Activated T-helper 17 cell treated with anti-CD3 and anti-CD28 coated beads, Interleukin-2, amount 50 U/mL, for 72 hours (primary cell): ENCODE measurements around the gene KDM5A. TPM values are rescaled to one million over a fixed set of nuclear protein-coding genes. Genes with fewer than 3 reads are reported as not detected.
"Not testable (repeated sequence)": the region's sequence is repeated elsewhere in the genome, so short reads cannot be mapped to it uniquely, and the experiment has no call there.

Source experiments
- ATAC-seq: fragments of 150-1000 bp; cut with Tn5 transposase; replicated peaks from 2 replicates; pipeline ENCODE4 v1.10.0; 2021; ENCODE audit warnings: mild to moderate bottlenecking, moderate library complexity
- H3K27ac Mint-ChIP-seq: one replicate; pipeline ENCODE4 v1.8.0; 2022; ENCODE audit warnings: mixed read lengths
- H3K27me3 Mint-ChIP-seq: one replicate; pipeline ENCODE4 v1.8.0; 2022; ENCODE audit warnings: mixed read lengths
- H3K36me3 Mint-ChIP-seq: one replicate; pipeline ENCODE4 v1.8.0; 2022; ENCODE audit warnings: low read depth, mild to moderate bottlenecking, mixed read lengths
- H3K4me1 Mint-ChIP-seq: one replicate; pipeline ENCODE4 v1.8.0; 2022; ENCODE audit warnings: mixed read lengths
- H3K4me3 Mint-ChIP-seq: one replicate; pipeline ENCODE4 v1.8.0; 2022; ENCODE audit warnings: mild to moderate bottlenecking, mixed read lengths
- H3K9me3 Mint-ChIP-seq: one replicate; pipeline ENCODE4 v1.8.0; 2022; ENCODE audit warnings: mixed read lengths
- total RNA-seq, 2 donors: library from RNA; stranded (reverse); gene quantifications; one replicate each; pipeline ENCODE4 v1.2.3, GENCODE V29; 2022

Gene KDM5A
- total RNA-seq, 2 donors from 2014 or later = 62.5 to 82.1 TPM

DNA sequence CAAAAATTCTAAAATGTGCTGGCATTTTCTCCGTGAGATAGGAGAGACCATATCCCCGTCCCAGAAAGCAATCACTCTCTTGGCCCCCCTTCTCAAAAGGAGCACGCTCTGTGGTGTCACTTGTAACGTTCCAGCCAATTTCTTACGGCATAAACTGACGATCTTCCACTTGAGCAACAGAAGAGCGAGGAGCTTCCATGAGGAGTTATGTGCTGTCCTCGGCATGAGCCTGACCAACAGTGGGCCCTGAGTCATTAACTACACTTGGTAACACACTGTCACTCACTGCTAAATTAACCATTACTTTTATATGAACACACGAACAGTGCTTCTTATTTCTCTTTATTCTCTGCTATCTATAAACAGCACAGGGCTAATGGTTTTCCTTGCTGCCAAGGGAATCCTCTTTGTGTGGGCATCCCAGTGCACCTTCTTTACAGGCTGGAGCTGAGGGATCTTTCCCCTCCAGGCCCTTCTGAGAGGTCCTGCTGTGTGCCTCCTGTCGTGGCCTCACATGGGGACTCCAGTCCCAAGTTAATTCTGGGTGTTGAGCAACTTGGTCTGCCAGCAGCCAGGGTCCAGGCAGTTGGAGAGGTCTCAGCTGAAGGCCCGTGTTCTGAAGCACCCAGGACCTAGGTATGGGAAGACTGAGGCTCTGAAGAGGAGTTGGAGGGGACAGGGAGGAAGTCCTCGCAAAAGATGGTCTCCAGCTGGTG lies 135.8 kb downstream of the KDM5A start:
- ATAC-seq = no peak
- H3K4me3 Mint-ChIP-seq = no peak overlapping the region
- no peak overlapping the region for H3K27ac Mint-ChIP-seq
- no peaks in the 10 kb centered on the region for H3K9me3 Mint-ChIP-seq
- H3K27me3 Mint-ChIP-seq = peaks cover 25% of the 10 kb centered on the region
- no peaks in the 10 kb centered on the region for H3K4me1 Mint-ChIP-seq
- H3K36me3 Mint-ChIP-seq = no peaks in the 10 kb centered on the region

DNA sequence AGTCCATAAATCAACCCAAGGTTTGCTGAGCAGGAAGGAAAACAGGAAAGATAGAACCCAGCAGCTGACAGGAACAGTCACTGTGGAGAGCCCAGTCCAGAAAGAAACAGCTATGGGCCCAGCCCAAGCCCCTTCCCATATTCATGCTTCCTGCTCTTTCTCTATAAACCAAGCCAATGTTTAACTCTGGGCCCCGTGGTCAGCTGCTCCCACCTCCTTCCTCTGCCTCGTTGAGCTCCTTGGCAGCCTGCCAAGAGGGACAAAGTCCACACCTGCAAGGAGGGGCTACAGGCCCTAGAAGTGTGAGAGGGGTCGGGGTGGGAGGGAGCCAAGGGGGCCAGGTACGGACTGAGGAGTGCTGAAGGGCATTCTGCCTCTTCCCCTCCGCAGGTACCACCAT lies 136.5 kb downstream of the KDM5A start:
- no peak for ATAC-seq

DNA sequence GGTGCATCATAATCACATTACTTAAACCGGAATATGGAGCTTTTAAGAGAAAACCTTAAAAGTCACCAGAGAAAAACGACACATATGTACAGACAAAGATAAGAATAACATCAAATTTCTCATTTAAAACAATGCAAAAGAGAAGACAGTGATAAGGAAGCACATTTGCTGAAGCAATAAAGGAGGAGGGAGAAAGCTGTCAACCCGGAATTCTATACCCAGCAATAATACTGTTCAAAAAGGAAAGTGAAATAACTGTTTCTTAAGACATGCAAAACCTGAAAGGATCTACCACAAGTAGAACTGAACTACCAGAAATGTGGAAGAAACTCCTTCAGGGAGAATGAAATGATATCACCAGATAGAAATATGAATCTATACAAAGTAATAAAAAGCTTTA lies 141.8 kb downstream of the KDM5A start:
- ATAC-seq = no peak
- H3K4me1 Mint-ChIP-seq = no peaks in the 10 kb centered on the region
- H3K27me3 Mint-ChIP-seq = peaks cover 21% of the 10 kb centered on the region
- H3K4me3 Mint-ChIP-seq = no peak overlapping the region
- no peaks in the 10 kb centered on the region for H3K36me3 Mint-ChIP-seq
- H3K27ac Mint-ChIP-seq = no peak overlapping the region
- peaks cover 5% of the 10 kb centered on the region for H3K9me3 Mint-ChIP-seq

More for the DNA sequence above, 136.5 kb downstream of the KDM5A start:
- H3K36me3 Mint-ChIP-seq = no peaks in the 10 kb centered on the region
- peaks cover 23% of the 10 kb centered on the region for H3K27me3 Mint-ChIP-seq
- peaks cover 5% of the 10 kb centered on the region for H3K9me3 Mint-ChIP-seq
- H3K27ac Mint-ChIP-seq = no peak overlapping the region
- H3K4me1 Mint-ChIP-seq = no peaks in the 10 kb centered on the region
- no peak overlapping the region for H3K4me3 Mint-ChIP-seq

DNA sequence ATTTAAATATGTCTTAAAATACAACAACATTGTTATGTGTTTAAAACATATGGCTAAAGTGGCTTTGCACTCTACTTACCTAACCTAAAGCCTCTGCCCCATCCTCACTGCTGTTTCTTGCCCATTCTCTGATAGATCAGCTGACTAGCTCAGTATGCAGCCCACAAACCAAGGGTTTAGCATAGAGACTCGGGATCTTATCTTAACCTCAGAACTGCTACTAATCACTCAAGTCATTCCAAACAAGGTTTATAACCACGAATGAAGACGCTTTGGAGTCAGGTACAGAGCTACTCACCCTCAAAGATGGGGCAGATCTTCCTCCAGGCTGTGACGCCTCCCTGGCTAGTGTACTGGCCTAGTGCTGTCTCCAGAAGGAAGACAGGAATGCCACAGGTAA lies 145.7 kb downstream of the KDM5A start:
- no peak for ATAC-seq
- Mint-ChIP-seq H3K27ac (no peak overlapping the region), H3K36me3 (no peaks in the 10 kb centered on the region), H3K4me1 (no peaks in the 10 kb centered on the region), H3K4me3 (no peak overlapping the region), H3K27me3 (peaks cover 37% of the 10 kb centered on the region), H3K9me3 (peaks cover 5% of the 10 kb centered on the region)

DNA sequence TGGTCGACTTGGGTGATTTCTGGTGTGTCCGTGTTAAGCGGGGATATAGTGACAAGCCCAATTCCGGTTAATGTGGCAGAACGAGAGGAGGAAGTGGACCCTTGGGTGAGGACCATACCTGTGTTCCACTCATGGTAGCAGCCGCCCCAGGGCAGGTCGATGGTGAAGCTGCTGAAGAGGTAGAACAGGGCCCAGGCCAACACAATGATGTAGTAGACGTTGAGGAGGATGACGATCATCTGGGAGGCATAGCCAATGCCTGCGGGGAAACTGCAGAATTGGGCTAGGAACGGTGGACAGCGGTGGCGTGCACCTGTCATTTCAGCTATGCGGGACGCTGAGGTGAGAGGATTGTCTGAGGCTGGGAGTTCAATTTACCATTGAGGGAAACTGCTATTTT lies 146.6 kb downstream of the KDM5A start:
- no peaks in the 10 kb centered on the region for H3K9me3 Mint-ChIP-seq
- no peak for ATAC-seq
- H3K27ac Mint-ChIP-seq = no peak overlapping the region
- H3K36me3 Mint-ChIP-seq = no peaks in the 10 kb centered on the region
- H3K4me1 Mint-ChIP-seq = no peaks in the 10 kb centered on the region
- H3K27me3 Mint-ChIP-seq = peaks cover 32% of the 10 kb centered on the region
- H3K4me3 Mint-ChIP-seq = no peak overlapping the region

DNA sequence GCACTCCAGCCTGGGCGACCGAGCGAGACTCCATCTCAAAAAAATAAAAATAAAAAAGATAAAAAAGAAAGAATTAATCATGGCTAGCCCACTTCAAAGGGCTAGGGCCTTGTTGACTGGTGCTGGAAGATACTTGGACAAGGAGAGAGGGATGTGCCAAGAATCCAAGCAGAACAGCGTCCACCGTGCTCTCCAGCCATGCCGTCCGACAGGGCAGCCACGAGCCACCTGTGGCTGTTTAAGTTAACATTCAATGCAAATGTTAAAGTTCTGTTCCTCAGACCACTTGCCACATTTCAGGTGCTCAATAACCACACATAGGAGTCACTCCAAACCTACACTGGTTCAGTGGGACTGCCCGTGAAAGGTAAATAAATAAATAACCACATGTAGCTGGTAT lies 147.9 kb downstream of the KDM5A start:
- Mint-ChIP-seq H3K4me3 (no peak overlapping the region), H3K9me3 (peaks cover 4% of the 10 kb centered on the region), H3K36me3 (no peaks in the 10 kb centered on the region), H3K4me1 (no peaks in the 10 kb centered on the region), H3K27ac (no peak overlapping the region), H3K27me3 (peaks cover 32% of the 10 kb centered on the region)
- ATAC-seq = no peak

DNA sequence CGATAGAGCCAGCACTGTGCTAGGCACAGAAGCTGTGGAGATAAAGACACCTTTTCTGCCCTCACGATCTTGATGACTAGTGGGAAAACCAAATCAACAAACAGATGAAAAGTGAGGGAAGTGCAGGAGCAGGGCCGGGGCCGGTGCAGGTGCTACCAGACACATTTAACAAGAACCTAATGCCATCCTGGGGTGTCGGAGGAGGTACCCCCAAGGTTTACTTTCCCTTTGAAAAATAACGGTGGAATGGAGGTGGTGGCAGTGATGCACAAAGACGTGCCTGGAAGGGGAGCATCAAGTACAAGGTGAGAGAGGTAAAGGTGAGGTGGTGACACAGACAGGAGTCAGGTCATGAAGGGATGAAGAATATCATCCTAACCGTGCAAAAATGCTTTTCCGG lies 148.6 kb downstream of the KDM5A start:
- peaks cover 9% of the 10 kb centered on the region for H3K9me3 Mint-ChIP-seq
- H3K4me3 Mint-ChIP-seq = no peak overlapping the region
- H3K4me1 Mint-ChIP-seq = no peaks in the 10 kb centered on the region
- ATAC-seq = no peak
- H3K36me3 Mint-ChIP-seq = no peaks in the 10 kb centered on the region
- no peak overlapping the region for H3K27ac Mint-ChIP-seq
- peaks cover 32% of the 10 kb centered on the region for H3K27me3 Mint-ChIP-seq

DNA sequence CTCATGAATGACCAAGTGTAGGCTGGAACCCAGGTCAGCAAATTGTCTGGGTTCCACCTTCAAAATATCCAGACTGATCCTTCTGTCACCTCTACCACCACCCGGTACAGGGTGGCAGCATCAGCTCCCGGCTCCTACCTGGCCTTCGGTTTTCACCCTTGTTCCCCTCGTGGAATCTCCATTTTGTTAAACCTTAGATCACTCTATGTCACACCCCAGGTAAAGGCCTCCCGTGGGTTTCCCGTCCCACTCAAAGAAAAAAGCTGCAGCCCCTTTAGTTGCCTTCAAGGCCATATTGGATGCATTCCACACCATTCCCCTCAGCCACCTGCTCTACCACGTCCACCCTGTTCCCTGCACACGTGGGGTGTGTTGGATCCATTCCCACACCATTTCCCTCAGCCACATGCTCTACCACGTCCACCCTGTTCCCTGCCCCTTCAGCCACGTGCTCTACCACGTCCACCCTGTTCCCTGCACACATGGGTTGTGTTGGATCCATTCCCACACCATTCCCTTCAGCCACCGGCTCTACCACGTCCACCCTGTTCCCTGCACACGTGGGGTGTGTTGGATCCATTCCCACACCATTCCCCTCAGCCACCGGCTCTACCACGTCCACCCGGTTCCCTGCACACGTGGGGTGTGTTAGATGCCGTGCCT lies 150.3 kb downstream of the KDM5A start:
- ATAC-seq = no peak
- H3K4me3 Mint-ChIP-seq = no peak overlapping the region
- peaks cover 26% of the 10 kb centered on the region for H3K27me3 Mint-ChIP-seq
- H3K27ac Mint-ChIP-seq = no peak overlapping the region
- no peaks in the 10 kb centered on the region for H3K4me1 Mint-ChIP-seq
- peaks cover 13% of the 10 kb centered on the region for H3K9me3 Mint-ChIP-seq
- no peaks in the 10 kb centered on the region for H3K36me3 Mint-ChIP-seq

DNA sequence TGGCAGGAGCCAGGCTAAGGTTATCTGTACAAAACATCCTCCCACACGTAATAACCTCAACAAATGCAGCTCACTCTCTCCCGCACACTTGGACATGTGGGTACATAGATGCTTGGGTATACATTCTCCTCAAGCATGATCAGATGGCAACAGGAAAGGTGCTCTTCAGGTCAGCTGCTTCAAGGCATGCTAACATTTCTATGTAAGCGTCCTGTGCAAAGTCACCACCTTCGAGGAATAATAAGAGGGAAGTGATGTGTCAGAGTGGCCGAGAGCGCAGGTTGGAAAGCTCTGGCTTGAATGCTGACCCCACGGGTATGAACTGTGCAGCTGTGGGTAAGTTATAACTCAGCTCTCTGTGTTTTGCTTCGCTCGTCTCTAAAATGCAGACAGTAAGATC lies 151.0 kb downstream of the KDM5A start:
- H3K27me3 Mint-ChIP-seq = peaks cover 20% of the 10 kb centered on the region
- no peak for ATAC-seq
- H3K4me1 Mint-ChIP-seq = no peaks in the 10 kb centered on the region
- H3K9me3 Mint-ChIP-seq = peaks cover 13% of the 10 kb centered on the region
- no peak overlapping the region for H3K27ac Mint-ChIP-seq
- no peak overlapping the region for H3K4me3 Mint-ChIP-seq
- H3K36me3 Mint-ChIP-seq = no peaks in the 10 kb centered on the region

DNA sequence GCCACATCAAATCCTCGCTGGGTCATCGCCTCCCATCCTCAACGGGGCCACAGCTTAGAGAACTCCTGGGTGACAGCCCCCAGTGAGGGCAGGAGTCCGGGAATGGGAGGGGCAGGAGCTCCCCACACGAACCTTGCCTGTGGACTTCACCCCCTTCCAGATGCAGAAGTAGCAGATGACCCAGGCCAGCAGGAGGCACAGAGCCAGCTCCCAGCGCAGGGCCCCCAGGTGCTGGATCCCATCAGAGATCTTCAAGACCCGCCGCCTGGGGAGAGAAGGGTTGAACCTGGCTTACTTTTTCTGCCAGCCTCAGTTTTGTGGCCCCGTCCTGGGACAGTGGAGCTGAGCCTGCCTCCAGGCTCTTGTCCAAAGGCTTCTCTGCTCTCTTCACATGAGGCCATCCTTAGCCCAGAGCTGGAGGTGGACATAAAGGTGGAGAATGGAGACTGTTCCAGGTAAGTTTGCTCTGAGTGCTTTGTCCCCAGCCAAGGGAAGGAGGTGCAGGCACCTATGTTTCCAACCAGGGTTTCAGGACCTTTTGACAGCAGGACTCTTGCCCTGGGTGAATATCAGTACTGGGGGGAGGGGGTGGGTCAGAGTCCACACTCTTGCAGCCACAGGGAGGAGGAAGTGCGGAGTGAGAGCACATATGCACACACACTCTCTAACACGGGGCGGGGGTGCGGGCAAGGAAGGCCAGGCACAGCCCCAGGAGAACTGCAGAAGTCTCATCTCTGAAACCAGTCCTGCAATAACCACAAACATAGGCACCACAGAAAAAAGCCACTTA lies 151.9 kb downstream of the KDM5A start:
- Mint-ChIP-seq H3K36me3 (no peaks in the 10 kb centered on the region), H3K4me1 (no peaks in the 10 kb centered on the region), H3K9me3 (peaks cover 13% of the 10 kb centered on the region), H3K4me3 (no peak overlapping the region), H3K27ac (no peak overlapping the region), H3K27me3 (peaks cover 18% of the 10 kb centered on the region)
- no peak for ATAC-seq

DNA sequence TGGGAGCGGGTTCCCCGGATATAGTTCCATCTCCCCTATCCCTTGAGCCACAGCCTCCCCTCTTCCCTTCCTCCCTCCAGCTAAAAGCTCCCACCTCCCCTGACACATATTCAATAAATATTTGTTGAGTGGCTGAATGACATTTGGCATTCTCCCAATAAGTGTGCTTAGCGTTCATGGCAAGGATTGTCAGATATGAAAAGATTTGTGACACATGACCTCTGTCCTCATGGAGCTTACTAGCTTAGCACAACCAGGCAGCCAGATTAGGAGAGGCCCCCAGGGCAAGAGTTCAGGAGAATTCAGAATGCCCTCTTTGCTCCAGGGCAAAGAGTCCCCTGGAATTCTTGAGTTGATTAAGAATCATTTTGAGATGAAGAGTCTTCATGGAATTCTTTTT lies 152.7 kb downstream of the KDM5A start:
- H3K4me3 Mint-ChIP-seq = no peak overlapping the region
- H3K36me3 Mint-ChIP-seq = no peaks in the 10 kb centered on the region
- peaks cover 13% of the 10 kb centered on the region for H3K9me3 Mint-ChIP-seq
- H3K27ac Mint-ChIP-seq = no peak overlapping the region
- no peaks in the 10 kb centered on the region for H3K4me1 Mint-ChIP-seq
- ATAC-seq = no peak
- peaks cover 16% of the 10 kb centered on the region for H3K27me3 Mint-ChIP-seq

DNA sequence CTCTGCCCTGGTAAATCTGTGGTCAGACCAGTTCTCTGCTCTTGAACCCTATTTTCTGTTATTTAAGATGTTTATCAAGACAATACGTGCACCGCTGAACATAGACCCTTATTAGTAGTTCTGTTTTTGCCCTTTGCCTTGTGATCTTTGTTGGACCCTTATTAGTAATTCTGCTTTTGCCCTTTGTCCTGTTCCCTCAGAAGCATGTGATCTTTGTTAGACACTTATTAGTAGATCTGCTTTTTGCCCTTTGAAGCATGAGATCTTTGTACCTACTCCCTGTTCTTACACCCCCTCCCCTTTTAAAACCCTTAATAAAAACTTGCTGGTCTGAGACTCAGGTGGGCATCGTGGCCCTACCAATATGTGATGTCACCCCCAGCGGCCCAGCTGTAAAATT lies 153.2 kb downstream of the KDM5A start:
- ATAC-seq, H3K4me1 Mint-ChIP-seq, H3K4me3 Mint-ChIP-seq, H3K36me3 Mint-ChIP-seq, H3K27ac Mint-ChIP-seq: not testable (repeated sequence)
- Mint-ChIP-seq H3K9me3 (peaks cover 13% of the 10 kb centered on the region), H3K27me3 (peaks cover 16% of the 10 kb centered on the region)

DNA sequence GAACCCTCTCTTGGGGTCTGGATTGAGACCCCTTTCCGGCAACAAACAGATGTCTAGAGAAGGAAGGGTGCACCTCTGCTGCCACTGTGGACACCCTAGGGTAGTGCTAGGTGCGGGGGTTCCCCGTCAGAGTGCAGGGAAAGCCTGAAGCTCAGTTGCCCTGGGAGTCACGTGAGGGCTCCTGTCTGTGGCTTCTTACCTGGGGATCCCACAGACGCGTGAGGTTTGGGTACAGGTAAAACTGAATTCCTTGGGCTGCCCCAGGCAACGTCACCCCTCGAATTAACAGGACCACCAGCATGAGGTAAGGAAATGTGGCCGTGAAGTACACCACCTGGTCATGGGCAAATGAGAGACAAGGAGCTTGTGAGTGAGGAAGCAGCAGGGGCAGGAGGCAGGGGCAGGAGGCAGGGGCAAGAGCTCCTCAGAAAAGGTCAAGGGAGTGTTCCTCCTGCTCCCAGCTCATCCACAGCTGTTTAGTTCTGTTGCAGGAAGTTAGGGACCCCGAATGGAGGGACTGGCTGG lies 154.2 kb downstream of the KDM5A start:
- no peaks in the 10 kb centered on the region for H3K4me1 Mint-ChIP-seq
- no peak overlapping the region for H3K4me3 Mint-ChIP-seq
- no peak overlapping the region for H3K27ac Mint-ChIP-seq
- ATAC-seq = no peak
- H3K9me3 Mint-ChIP-seq = peaks cover 13% of the 10 kb centered on the region
- peaks cover 12% of the 10 kb centered on the region for H3K27me3 Mint-ChIP-seq
- no peaks in the 10 kb centered on the region for H3K36me3 Mint-ChIP-seq

DNA sequence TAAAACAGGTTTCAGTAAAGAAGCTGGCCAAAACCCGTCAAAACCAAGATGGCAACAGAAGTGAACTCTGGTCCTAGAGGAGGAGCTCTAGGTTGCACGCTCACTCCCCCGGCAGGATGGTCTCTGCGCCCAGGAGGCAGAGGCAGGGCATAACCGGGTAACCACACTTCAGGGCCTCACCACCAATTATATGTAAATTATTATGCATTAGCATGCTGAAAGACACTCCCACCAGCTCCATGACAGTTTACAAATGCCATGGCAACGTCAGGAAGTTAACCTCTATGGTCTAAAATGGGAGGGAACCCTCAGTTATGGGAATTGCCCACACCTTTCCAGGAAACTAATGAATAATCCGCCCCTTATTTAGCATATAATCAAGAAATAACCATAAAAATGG lies 155.1 kb downstream of the KDM5A start:
- Mint-ChIP-seq H3K36me3 (no peaks in the 10 kb centered on the region), H3K4me3 (no peak overlapping the region), H3K9me3 (peaks cover 13% of the 10 kb centered on the region), H3K27ac (no peak overlapping the region), H3K27me3 (peaks cover 7% of the 10 kb centered on the region), H3K4me1 (no peaks in the 10 kb centered on the region)
- ATAC-seq = no peak

DNA sequence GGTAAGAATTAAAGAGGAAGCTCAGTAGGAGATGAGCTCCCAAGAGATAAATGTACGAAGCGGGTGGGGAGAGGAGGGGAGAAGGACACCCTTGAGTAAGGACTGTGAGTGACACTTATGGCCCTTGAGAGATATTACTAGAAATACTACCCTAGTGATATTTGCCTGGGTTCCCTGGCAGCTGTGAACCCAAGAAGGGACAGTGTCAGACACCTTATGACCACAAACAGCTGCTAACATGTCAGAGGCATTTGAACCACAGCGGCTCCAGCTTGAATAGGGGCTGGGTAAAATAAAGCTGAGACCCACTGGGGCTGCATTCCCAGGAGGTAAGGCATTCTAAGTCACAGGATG lies 155.5 kb downstream of the KDM5A start:
- no peak for ATAC-seq
- no peak overlapping the region for H3K4me3 Mint-ChIP-seq

More for the DNA sequence above, 155.5 kb downstream of the KDM5A start:
- H3K9me3 Mint-ChIP-seq = peaks cover 13% of the 10 kb centered on the region
- H3K36me3 Mint-ChIP-seq = no peaks in the 10 kb centered on the region
- H3K27me3 Mint-ChIP-seq = peaks cover 8% of the 10 kb centered on the region
- H3K27ac Mint-ChIP-seq = no peak overlapping the region
- H3K4me1 Mint-ChIP-seq = no peaks in the 10 kb centered on the region
